Muscle of leg (tissue), 11 donors: ENCODE data around the gene GALNT1. TPM values are rescaled to one million over a fixed set of nuclear protein-coding genes. Genes with fewer than 3 reads are reported as not detected.

Experiments used
- DNase-seq: peaks from one replicate; pipeline ENCODE4 v3.0.0; 2013
- H3K27ac ChIP-seq: one replicate; pipeline ENCODE4 v1.5.1; 2013; ENCODE audit warnings: mild to moderate bottlenecking, low read length, control low read depth
- H3K27me3 ChIP-seq: one replicate; pipeline ENCODE4 v1.6.1; 2013; ENCODE audit warnings: low read length; ENCODE audit not compliant: control insufficient read depth, insufficient read depth
- H3K36me3 ChIP-seq: one replicate; pipeline ENCODE4 v1.6.1; 2013; ENCODE audit warnings: low read length; ENCODE audit not compliant: control insufficient read depth, insufficient read depth
- H3K4me1 ChIP-seq: one replicate; pipeline ENCODE4 v1.6.1; 2013; ENCODE audit warnings: low read length; ENCODE audit not compliant: control insufficient read depth, insufficient read depth
- H3K4me3 ChIP-seq: one replicate; pipeline ENCODE4 v1.5.1; 2013; ENCODE audit warnings: low read length, control low read depth
- H3K9me3 ChIP-seq: replicated peaks from 2 replicates; pipeline ENCODE4 v1.6.1; 2013; ENCODE audit warnings: low read depth, low read length; ENCODE audit not compliant: control insufficient read depth
- WGBS: methylation state at CpG from one replicate; pipeline ENCODE4 v1.1.5; 2013; ENCODE audit warnings: missing lambda C conversion rate; ENCODE audit not compliant: insufficient coverage; 5-methylcytosine and 5-hydroxymethylcytosine counted together
- polyA plus RNA-seq, 8 donors: library from polyadenylated mRNA; unstranded; fragments of 120-200 nt; gene quantifications; one replicate each; pipeline versions ENCODE4 v1.2.1 to v1.2.3, GENCODE V29; 2013; ENCODE audit warnings: inconsistent platforms in 1 of 8, low replicate concordance in 1 of 8; ENCODE audit not compliant: insufficient read length in 8 of 8, insufficient read depth in 1 of 8
- total RNA-seq: library from RNA; stranded (reverse); fragments of 120-200 nt; gene quantifications from one replicate; pipeline ENCODE4 v1.2.4, GENCODE V29; 2013

The GALNT1 gene
- total and polyA plus RNA-seq, 9 donors = 61.7 to 96.6 (median 77.2) TPM

DNA sequence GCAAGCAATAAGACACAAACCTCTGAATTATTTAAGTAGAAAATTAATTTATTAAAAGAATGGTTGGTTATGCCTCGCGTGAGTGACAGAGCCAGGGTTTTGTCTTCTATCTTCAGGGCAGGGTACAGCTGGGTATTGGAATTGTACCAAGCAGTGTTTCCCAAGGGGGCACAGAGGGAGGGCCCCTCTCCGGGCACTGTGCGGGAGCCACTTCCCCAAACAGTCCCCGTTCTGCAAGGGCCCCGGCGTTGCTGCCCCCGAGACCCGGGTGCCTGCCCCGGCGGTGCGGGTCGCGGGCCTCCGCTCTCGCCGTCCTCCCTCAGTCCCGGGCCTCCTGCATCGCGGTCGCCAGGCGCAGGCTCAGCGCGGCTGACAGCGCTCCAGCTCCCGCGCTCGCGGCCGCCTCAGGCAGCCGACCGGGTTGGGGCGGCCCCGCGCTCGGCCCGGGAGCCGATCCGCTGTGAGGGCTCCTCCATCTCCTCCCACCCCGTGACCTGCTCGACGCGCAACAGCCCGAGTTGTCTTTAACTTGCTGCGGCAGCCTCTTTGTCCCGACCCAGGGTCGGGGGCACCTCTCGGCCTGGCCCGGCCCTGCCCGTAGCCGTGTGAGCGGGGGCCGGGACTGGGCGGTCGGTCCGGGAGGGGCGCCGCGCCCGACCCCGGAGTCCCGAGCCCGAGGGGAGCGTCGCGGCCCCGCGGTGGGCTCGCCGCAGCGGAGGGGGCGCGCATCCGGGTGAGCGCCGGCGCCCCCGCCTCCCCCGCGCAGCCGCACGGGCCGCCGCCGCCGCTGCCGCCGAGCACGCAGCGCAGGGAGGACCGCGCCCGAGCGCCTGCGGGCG is 620 bp upstream of the GALNT1 start:
- Histone ChIP-seq H3K27me3 (no peaks in the 10 kb centered on the region), H3K4me3 (peak overlapping the region; percentile 66), H3K4me1 (peaks cover 9% of the 10 kb centered on the region), H3K36me3 (no peaks in the 10 kb centered on the region), H3K9me3 (peaks cover 2% of the 10 kb centered on the region), H3K27ac (peak overlapping the region; percentile 87)
- DNase-seq = peak; percentile 88
- under 1% methylated on average over 83 of the region's 96 CpGs for WGBS

DNA sequence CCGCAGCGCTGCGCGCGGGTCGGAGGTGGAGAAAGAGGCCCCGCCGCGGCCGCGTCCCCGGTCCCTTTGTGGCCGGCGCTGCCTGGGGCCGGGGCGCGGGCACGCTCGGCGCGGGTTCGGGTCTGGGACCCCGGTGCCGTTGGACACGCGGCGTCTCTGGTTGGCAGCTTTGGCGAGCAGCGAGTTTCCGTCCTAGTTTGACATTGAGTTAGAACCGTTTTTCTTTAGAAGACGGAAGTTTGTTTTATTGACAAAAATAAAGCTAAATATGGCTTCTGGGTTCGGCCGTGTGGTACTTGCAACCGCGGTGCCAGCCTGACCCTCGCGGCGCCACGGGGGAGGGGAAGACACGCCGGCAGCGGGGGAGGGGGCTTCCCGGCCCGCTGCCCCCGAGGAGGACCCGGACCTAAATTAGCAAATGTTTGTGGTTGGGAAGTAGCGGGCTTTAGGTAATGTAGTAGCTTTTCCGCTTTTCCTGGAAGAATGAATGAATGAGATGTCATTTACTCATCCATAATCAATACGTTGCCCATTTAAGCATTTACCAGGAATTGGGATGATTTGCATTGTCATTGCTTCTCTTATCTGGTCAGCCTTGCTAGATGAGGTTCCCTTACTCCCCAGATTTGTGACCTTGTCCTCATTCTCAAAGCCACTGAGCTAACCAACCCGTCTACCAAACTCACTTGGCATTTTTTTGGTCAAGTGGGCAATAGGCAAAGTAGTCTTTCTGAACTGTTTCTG is 530 bp downstream of the GALNT1 start:
- Histone ChIP-seq H3K27me3 (no peaks in the 10 kb centered on the region), H3K4me1 (peaks cover 9% of the 10 kb centered on the region), H3K4me3 (peak overlapping the region; percentile 66), H3K9me3 (peaks cover 3% of the 10 kb centered on the region), H3K27ac (peak overlapping the region; percentile 65), H3K36me3 (no peaks in the 10 kb centered on the region)
- DNase-seq = peak; percentile 36
- under 1% methylated on average over 43 of the region's 51 CpGs for WGBS

DNA sequence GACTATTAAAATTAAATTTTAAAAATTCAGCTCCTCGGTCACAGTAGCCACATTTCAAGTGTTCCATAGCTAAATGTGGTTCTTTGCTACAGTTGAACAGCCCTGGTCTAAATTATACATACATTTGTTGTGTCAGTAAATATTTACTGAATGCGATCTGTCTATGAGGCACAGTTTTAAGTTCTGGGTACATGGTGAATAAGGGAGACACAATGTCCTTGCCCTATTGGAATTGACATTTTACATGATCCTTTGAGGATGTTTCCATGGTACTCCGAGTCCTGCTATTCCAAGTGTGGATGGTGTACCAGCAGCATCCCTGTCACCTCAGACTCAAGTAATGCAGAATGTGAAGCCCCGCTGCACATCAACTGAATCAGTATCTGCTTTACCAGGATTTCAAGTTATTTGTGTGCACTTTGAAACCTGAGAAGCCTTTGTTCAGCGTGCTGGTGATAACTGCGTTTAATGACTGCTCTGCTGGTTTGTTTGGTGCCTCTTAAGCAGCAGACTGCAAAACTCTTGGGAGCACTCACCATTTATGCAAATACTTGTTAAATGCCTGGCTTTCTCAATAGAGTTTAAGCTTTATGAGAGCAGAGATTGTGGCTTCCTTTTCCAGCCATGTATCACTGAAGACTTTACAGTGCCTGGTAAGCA is 1.5 kb downstream of the GALNT1 start:
- WGBS = 34% methylated on average over 3 of the region's 6 CpGs
- no peak overlapping the region for H3K27ac ChIP-seq
- H3K9me3 ChIP-seq = peaks cover 5% of the 10 kb centered on the region
- DNase-seq = no peak
- no peaks in the 10 kb centered on the region for H3K36me3 ChIP-seq
- no peak overlapping the region for H3K4me3 ChIP-seq
- peaks cover 9% of the 10 kb centered on the region for H3K4me1 ChIP-seq
- no peaks in the 10 kb centered on the region for H3K27me3 ChIP-seq

DNA sequence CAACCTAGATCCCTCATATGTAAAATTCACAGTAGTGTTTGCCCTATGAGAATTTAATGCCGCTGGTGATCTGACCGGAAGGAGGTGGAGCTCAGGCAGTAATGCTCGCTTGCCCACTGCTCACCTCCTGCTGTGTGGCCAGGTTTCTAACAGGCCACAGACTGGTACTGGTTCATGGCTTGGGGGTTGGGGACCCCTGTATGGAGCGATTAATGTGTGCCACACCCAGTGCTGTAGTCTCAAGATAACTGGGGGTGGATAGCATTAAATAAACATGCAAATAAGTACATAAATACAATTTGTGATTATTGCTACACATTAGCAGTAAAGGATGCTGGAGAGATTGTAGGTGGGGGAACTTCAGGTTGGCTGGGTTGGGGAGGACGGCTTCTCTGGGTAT is 3.2 kb downstream of the GALNT1 start:
- no peaks in the 10 kb centered on the region for H3K36me3 ChIP-seq
- H3K27me3 ChIP-seq = no peaks in the 10 kb centered on the region
- 100% methylated on average over 3 of the region's 5 CpGs for WGBS
- H3K9me3 ChIP-seq = peaks cover 5% of the 10 kb centered on the region
- no peak for DNase-seq
- no peak overlapping the region for H3K4me3 ChIP-seq
- no peak overlapping the region for H3K27ac ChIP-seq
- peaks cover 9% of the 10 kb centered on the region for H3K4me1 ChIP-seq

DNA sequence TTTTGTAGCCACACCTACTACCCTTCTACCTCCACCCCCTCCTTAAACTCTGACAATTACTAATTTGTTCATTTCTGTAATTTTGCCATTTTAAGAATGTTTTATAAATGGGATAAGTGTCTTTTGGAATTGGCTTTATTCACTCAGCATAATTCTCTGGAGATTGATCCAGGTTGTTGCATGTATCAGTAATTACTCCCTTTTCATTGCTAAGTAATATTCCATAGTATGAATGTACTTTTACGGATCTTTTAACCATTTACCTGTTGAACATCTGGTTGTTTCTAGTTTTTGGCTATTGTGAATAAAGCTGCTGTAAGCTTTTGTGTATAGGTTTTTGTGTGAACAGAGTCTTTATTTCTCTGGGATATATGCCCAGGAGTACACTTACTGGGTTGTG is 4.1 kb downstream of the GALNT1 start:
- no CpG with 5 or more reads among the region's 1 CpG for WGBS

DNA sequence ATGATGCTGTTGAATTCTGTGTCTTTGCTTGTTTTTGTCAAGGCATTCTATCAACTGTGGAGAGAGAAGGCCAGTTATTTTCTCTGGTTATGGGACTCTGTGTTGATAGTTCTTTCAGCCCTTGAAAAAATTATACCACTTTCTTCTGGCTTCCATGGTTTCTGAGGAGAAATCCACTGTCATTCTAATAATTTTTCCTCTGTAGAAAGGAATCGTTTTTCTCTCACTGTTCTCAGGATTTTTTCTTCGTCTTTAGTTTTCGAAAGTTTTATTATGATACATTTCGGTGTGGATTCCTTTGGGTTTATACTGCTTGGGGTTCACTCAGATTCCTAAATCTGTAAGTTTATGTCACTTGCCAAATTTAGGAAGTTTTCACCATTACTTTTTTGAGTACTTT is 6.6 kb downstream of the GALNT1 start:
- WGBS = no CpG with 5 or more reads among the region's 4 CpGs
- DNase-seq = no peak
- Histone ChIP-seq H3K27me3 (no peaks in the 10 kb centered on the region), H3K4me1 (peaks cover 1% of the 10 kb centered on the region), H3K4me3 (no peak overlapping the region), H3K36me3 (no peaks in the 10 kb centered on the region), H3K27ac (no peak overlapping the region), H3K9me3 (peaks cover 5% of the 10 kb centered on the region)

More for the DNA sequence above, 4.1 kb downstream of the GALNT1 start:
- Histone ChIP-seq H3K36me3 (no peaks in the 10 kb centered on the region), H3K27ac (no peak overlapping the region), H3K4me1 (peaks cover 9% of the 10 kb centered on the region), H3K27me3 (no peaks in the 10 kb centered on the region), H3K4me3 (no peak overlapping the region), H3K9me3 (peaks cover 5% of the 10 kb centered on the region)
- DNase-seq = no peak

DNA sequence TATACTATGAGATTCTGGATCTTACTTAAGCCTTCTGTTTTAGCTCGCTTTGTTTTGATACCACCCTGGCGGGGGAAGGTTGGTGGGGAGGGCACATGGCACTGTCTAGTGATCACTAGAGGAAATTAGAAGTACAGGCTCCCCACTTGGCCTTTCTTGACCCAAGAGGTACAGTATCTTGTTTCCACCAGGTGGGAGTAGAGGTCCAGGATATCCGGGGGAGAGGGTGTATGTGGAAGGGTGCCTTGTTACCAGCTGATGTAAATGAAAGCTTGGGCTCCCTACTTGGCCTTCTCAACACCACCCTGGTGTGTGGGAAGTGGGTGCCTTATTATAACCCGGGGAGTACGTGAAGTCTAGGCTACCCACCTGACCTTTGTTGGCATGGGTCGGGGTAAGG is 7.5 kb downstream of the GALNT1 start:
- Histone ChIP-seq H3K4me1 (no peaks in the 10 kb centered on the region), H3K27ac (no peak overlapping the region), H3K36me3 (no peaks in the 10 kb centered on the region), H3K9me3 (peaks cover 5% of the 10 kb centered on the region), H3K27me3 (no peaks in the 10 kb centered on the region), H3K4me3 (no peak overlapping the region)
- no peak for DNase-seq
- 80% methylated on average over 2 of the region's 6 CpGs for WGBS

DNA sequence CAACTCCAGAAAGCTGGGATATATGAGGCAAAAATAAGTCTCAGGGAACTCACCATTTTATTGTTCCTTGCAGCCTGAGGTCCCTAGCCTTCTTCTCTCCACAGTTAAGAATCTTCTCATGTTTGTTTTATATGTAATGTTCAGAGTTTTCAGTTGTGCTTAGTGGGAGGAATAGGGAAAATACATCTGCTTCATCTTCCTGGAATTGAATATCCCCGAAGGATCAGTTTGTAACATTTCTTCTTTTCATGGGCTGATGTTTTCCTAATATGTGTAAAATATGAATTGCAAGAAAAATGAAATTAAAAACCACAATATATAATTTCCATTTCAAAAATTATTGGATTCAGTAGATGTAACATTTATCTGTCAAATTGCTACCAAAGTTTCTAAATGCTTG is 8.0 kb downstream of the GALNT1 start:
- WGBS = no CpG with 5 or more reads among the region's 1 CpG
- H3K4me1 ChIP-seq = no peaks in the 10 kb centered on the region
- no peak overlapping the region for H3K27ac ChIP-seq
- peak; percentile 56 for DNase-seq
- no peak overlapping the region for H3K4me3 ChIP-seq
- no peaks in the 10 kb centered on the region for H3K36me3 ChIP-seq
- no peaks in the 10 kb centered on the region for H3K27me3 ChIP-seq
- peaks cover 5% of the 10 kb centered on the region for H3K9me3 ChIP-seq

DNA sequence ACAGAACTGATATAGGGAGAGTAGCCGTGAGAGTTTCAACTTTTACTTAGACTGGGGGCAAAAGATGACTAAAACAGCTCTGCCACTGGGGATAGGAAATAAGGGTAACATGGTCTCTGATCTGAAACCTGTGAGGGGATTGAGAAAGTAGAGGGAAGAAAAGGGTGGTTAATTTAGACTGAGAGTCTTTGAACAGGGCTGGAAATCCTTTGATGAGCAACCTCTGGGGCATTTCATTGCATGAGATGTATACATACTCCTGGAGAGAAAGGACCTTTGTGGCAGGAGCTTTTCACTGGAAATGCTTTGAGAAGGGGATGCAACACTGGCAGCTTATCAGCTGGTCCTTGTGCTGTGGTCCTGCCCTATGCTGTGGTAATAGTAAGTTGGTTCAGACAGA is 9.4 kb downstream of the GALNT1 start:
- peaks cover 3% of the 10 kb centered on the region for H3K9me3 ChIP-seq
- 53% methylated on average over 1 of the region's 1 CpG for WGBS
- H3K27me3 ChIP-seq = no peaks in the 10 kb centered on the region
- no peak for DNase-seq
- no peak overlapping the region for H3K4me3 ChIP-seq
- no peak overlapping the region for H3K27ac ChIP-seq
- H3K36me3 ChIP-seq = no peaks in the 10 kb centered on the region
- H3K4me1 ChIP-seq = no peaks in the 10 kb centered on the region

DNA sequence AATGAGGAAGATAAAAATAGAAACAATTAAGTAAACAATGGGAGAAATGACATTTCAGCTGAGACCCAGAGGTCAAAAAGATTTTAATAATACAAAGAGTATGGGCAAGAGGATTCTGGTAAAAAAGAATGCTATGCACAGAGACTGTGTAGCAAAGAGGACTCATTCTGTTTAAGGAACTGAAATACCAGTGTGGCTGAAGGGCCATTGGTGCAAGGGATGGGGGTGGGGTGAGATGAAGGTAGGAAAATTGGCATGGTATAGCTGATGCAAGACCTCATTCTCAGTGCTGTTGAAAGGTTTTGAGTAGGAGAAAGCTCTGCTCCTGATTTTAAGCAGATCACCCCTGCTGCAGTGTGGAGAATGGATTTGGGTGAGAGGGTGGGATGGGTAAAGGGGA is 10.8 kb downstream of the GALNT1 start:
- H3K27me3 ChIP-seq = no peaks in the 10 kb centered on the region
- no peaks in the 10 kb centered on the region for H3K4me1 ChIP-seq
- H3K27ac ChIP-seq = no peak overlapping the region
- no peak overlapping the region for H3K4me3 ChIP-seq
- DNase-seq = no peak
- H3K9me3 ChIP-seq = no peaks in the 10 kb centered on the region
- no peaks in the 10 kb centered on the region for H3K36me3 ChIP-seq
